NT2/D1 (cell line): Measurements from ENCODE around the gene ACBD6.

ENCODE experiments used
- DNase-seq: peaks from one replicate; pipeline ENCODE4 v3.0.0-alpha.2; 2011; ENCODE audit warnings: low read depth, low spot score
- H3K27me3 ChIP-seq: 2 replicates; pipeline ENCODE4 v1.6.0; 2011; ENCODE audit warnings: mild to moderate bottlenecking; ENCODE audit not compliant: insufficient read length, insufficient read depth
- H3K36me3 ChIP-seq: 2 replicates; pipeline ENCODE4 v1.6.1; 2011; ENCODE audit warnings: mild to moderate bottlenecking, low read length, mixed read lengths; ENCODE audit not compliant: insufficient read depth, insufficient read length
- H3K4me1 ChIP-seq: 2 replicates; pipeline ENCODE4 v1.5.1; 2011; ENCODE audit not compliant: insufficient read depth, insufficient read length
- H3K4me3 ChIP-seq: 2 replicates; pipeline ENCODE4 v1.5.1; 2011; ENCODE audit warnings: low read depth; ENCODE audit not compliant: insufficient read length
- H3K9ac ChIP-seq: 2 replicates; pipeline ENCODE4 v1.6.0; 2011; ENCODE audit warnings: low read depth; ENCODE audit not compliant: insufficient read length
- H3K9me3 ChIP-seq: 2 replicates; pipeline ENCODE4 v1.5.1; 2011; ENCODE audit warnings: mild to moderate bottlenecking, low read length; ENCODE audit not compliant: insufficient read depth
- SUZ12 ChIP-seq: IDR thresholded peaks from 2 replicates; pipeline ENCODE4 v1.6.1; 2011; ENCODE audit not compliant: insufficient read length, insufficient read depth; ENCODE audit errors: extremely low read depth
- YY1 ChIP-seq: IDR thresholded peaks from 2 replicates; pipeline ENCODE4 v1.6.1; 2011; ENCODE audit not compliant: insufficient read length, insufficient read depth
- ZNF274 ChIP-seq: IDR thresholded peaks from 2 replicates; pipeline ENCODE4 v1.6.1; 2011; ENCODE audit warnings: mild to moderate bottlenecking, low read depth, low read length

Gene ACBD6

GRCh38 chr1:180251526-180252305, 250.7 kb downstream of the ACBD6 start:
- H3K9ac ChIP-seq = no peak overlapping the region
- H3K9me3 ChIP-seq = no peaks in the 10 kb centered on the region
- H3K36me3 ChIP-seq = no peaks in the 10 kb centered on the region
- H3K4me3 ChIP-seq = no peak overlapping the region
- peaks cover 4% of the 10 kb centered on the region for H3K27me3 ChIP-seq
- peaks cover 26% of the 10 kb centered on the region for H3K4me1 ChIP-seq
- TF ChIP-seq SUZ12 (no peak), ZNF274 (no peak), YY1 (no peak)
- DNase-seq = no peak

GRCh38 chr1:180250883-180251509, 251.4 kb downstream of the ACBD6 start:
- no peak for DNase-seq
- Histone ChIP-seq H3K4me1 (peaks cover 26% of the 10 kb centered on the region), H3K4me3 (no peak overlapping the region), H3K9ac (no peak overlapping the region), H3K27me3 (peaks cover 4% of the 10 kb centered on the region), H3K36me3 (no peaks in the 10 kb centered on the region), H3K9me3 (no peaks in the 10 kb centered on the region)
- no peak for TF ChIP-seq SUZ12
- TF ChIP-seq YY1 = no peak
- TF ChIP-seq ZNF274 = no peak

- no peak for DNase-seq
- no peak for TF ChIP-seq SUZ12
- no peak for TF ChIP-seq YY1
- TF ChIP-seq ZNF274 = no peak
- peaks cover 4% of the 10 kb centered on the region for H3K27me3 ChIP-seq
- no peak overlapping the region for H3K9ac ChIP-seq
- no peaks in the 10 kb centered on the region for H3K9me3 ChIP-seq
- H3K36me3 ChIP-seq = no peaks in the 10 kb centered on the region
- H3K4me1 ChIP-seq = peaks cover 26% of the 10 kb centered on the region
- H3K4me3 ChIP-seq = no peak overlapping the region
Measured at GRCh38 chr1:180250499-180250770, 251.9 kb downstream of the ACBD6 start.

- Histone ChIP-seq H3K27me3 (peaks cover 4% of the 10 kb centered on the region), H3K4me1 (peaks cover 26% of the 10 kb centered on the region), H3K36me3 (no peaks in the 10 kb centered on the region), H3K9ac (no peak overlapping the region), H3K9me3 (no peaks in the 10 kb centered on the region), H3K4me3 (no peak overlapping the region)
- TF ChIP-seq ZNF274 (no peak), YY1 (no peak), SUZ12 (no peak)
- DNase-seq = no peak
Measured at GRCh38 chr1:180249725-180250498, 252.5 kb downstream of the ACBD6 start.

- Histone ChIP-seq H3K27me3 (peaks cover 4% of the 10 kb centered on the region), H3K9me3 (no peaks in the 10 kb centered on the region), H3K9ac (no peak overlapping the region), H3K4me3 (no peak overlapping the region), H3K4me1 (peaks cover 25% of the 10 kb centered on the region), H3K36me3 (no peaks in the 10 kb centered on the region)
- no peak for TF ChIP-seq ZNF274
- TF ChIP-seq YY1 = no peak
- TF ChIP-seq SUZ12 = no peak
- no peak for DNase-seq
Measured at GRCh38 chr1:180248731-180249681, 253.4 kb downstream of the ACBD6 start.

GRCh38 chr1:180248176-180248575, 254.2 kb downstream of the ACBD6 start:
- Histone ChIP-seq H3K4me3 (no peak overlapping the region), H3K27me3 (peaks cover 4% of the 10 kb centered on the region), H3K36me3 (no peaks in the 10 kb centered on the region), H3K4me1 (peaks cover 19% of the 10 kb centered on the region), H3K9me3 (no peaks in the 10 kb centered on the region), H3K9ac (no peak overlapping the region)
- TF ChIP-seq SUZ12 (no peak), YY1 (no peak)
- no peak for DNase-seq
